ENCODE measurements around the gene KLHL29.

Gene KLHL29

GRCh38 chr2:23617167-23617810 is 232.3 kb downstream of the KLHL29 start:
- no peak for DNase-seq (ENCODE audit: low read depth)

GRCh38 chr2:23617811-23618215 is 232.8 kb downstream of the KLHL29 start:
- no peak for DNase-seq (ENCODE audit: low read depth)

- DNase-seq (ENCODE audit: low read depth), result no peak
Observed at GRCh38 chr2:23618265-23618664, 233.3 kb downstream of the KLHL29 start.

- no peak for DNase-seq (ENCODE audit: low read depth)
Observed at GRCh38 chr2:23618794-23619530, 234.0 kb downstream of the KLHL29 start.

DNA sequence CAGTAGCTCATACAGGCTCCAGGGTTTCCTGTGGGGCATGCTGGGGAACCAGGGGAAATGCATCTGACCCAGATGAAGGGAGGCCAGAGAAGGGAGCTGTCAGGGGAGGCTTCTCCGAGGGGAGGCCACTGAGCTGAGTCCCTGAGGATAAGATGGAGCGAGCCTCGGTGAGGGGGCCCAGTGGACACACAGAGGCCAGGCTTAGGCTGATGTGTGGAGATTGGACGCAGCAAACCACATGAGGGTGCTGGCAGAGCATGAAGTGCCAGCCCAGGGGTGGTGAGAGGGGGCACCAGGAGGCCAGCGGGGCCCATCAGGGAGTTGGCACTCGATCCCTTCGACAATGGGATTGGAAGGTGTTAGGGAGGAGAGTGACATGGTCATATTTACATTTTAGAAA is 235.0 kb downstream of the KLHL29 start:
- DNase-seq (ENCODE audit: low read depth), result no peak

DNA sequence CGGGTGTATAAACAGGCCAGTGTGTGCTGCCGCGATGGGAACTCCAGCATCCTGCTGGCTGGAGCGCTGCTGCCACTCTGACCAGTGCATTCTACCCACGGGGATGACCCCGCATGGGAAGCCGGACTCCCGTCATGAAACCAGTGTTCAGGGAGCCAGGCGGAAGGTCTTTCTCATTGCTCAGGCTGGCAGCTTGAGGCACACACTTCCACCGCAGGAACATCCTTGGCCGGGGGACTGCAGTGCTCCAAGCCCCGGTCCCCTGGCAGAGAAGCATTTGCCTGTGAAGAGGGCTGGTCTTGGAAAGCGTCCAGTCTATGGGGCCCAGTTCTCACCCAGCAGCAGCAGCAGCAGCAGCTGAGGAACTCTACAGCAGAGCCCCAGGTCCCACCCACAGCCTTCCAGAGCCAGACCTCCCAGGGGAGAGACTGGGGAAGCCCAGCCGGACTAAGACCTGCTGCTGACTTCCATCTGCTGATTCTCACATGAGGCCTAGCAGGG is 235.9 kb downstream of the KLHL29 start:
- DNase-seq (ENCODE audit: low read depth), result no peak

- DNase-seq (ENCODE audit: low read depth), result no peak
Observed at GRCh38 chr2:23621616-23622015, 236.6 kb downstream of the KLHL29 start.

DNA sequence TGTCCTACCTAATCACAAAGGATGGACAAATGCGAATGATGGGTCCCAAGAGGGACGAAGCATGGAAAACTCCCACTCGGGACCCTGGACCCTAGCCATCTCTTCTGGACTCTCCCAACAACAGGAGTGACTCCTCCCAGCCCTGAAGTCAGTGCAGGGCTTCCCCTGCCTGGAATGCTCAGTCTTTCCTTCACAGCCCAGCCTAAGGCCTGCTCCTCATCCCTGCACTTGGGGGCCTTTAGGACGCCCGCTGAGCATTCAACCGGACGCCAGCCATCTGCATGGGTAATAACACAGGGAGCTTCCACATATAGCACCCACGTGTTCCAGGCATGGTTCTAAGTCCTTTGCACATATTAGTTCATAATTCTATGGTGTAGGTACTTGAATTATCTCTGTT is 237.5 kb downstream of the KLHL29 start:
- DNase-seq (ENCODE audit: low read depth), result no peak

GRCh38 chr2:23622966-23623675 is 238.1 kb downstream of the KLHL29 start:
- DNase-seq (ENCODE audit: low read depth), result no peak

GRCh38 chr2:23624378-23624777 is 239.4 kb downstream of the KLHL29 start:
- DNase-seq (ENCODE audit: low read depth), result no peak

GRCh38 chr2:23624915-23625314 is 239.9 kb downstream of the KLHL29 start:
- no peak for DNase-seq (ENCODE audit: low read depth)

GRCh38 chr2:23625726-23626125 is 240.7 kb downstream of the KLHL29 start:
- DNase-seq (ENCODE audit: low read depth), result no peak

DNA sequence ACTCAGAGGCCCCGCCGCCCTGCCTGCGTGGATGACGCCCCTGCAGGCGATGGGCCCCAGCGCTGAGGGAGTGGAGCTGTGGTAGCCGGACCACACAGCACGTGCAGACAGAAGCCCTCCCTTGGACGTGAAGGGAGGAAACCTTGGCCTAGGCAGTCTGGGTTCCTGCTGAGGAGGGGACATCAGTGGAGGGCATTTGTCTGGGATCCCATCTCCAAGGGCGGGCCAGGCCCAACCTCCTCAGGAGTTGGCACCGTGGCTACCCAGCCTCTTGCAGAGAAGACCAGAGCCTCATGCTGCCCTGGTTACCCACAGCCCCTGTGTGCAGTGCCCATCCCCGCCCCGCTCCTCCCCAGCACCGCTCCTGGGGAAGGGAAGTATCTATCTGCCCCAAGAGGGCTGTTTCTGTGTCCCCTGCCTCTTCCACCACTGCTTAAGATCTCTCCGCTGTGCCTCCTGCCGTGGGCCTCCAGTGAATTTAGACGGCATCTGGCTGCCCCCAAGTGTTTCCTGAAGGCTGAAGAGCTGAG is 241.8 kb downstream of the KLHL29 start:
- no peak for DNase-seq (ENCODE audit: low read depth)

- DNase-seq (ENCODE audit: low read depth), result no peak
Observed at GRCh38 chr2:23627236-23628009, 242.4 kb downstream of the KLHL29 start.

DNA sequence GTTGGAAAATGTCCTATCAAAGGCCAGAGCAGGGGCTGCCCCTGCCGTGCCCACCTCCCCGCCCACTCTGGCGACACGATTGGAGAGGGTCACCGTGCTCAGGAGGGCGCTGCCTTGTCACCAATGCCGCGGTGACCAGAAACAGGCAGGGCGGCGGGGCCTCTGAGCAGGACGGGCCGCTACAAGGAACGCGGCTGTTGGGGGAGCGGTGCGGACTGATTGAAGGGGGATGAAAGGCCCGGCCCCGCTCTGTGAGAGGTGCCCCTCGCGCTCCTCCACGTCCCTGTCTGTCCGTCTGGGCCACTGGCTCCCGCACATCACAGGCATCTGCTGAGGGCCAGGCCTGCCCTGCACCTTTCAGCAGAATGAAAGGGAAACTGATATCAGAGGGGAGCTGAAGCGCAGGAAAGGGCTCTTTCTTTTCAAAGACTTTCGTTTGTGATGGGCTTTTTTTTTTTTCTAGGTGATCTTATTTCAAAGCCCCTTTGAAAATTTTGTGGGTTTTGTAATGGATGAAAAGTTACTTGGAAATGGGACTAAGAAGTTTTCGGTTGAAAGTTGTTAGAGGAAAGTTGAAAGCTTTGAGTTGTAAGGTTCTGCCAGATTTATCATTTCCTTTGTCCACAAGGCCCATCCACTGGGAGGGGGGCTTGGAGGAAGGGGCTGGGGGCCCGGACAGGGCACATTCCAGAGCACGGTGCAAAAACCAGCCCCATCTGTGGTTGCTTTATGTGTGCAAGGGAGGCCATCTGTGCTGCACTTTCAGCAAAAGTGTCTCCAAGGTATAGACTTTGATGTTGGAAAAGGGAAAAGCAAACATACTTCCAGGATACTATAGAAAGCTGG is 244.2 kb downstream of the KLHL29 start:
- DNase-seq (ENCODE audit: low read depth), result no peak

DNA sequence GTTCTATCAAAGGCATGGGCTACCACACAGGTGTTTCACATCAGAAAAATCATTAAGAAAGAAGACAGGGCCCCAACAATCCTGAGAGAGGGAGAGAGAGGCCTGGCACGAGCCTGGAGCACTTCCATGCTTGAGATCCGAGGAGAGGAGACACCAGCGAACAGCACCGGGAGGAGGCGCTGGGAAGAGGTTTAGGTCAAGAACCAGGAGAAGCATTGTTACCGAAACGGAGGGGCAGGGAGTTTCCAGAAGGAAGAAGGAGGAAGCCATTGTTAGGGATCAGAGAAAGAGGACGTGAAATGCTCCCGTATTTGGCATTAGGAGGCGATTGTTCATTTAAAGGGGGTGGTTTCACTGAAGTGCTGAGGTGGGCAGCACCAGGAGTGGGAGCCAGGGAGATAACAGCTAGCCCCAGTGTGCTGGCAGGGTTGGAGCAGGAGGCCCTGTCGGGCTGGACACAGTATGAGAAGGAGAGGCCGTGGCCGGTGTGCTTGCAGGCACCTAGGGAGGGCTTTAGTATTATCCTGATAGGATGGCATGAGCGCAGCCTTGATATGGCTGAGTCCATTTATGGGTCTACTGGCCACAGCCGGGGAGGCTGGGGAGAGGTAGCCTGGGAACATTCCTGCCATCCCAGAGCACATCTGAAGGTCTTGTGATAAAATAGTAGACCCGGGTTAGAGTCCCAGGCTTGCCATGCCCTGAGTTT is 244.9 kb downstream of the KLHL29 start:
- DNase-seq (ENCODE audit: low read depth), result no peak

- no peak for DNase-seq (ENCODE audit: low read depth)
Observed at GRCh38 chr2:23630961-23631360, 246.0 kb downstream of the KLHL29 start.

- no peak for DNase-seq (ENCODE audit: low read depth)
Observed at GRCh38 chr2:23631389-23631788, 246.4 kb downstream of the KLHL29 start.

GRCh38 chr2:23632386-23632785 is 247.4 kb downstream of the KLHL29 start:
- no peak for DNase-seq (ENCODE audit: low read depth)

DNA sequence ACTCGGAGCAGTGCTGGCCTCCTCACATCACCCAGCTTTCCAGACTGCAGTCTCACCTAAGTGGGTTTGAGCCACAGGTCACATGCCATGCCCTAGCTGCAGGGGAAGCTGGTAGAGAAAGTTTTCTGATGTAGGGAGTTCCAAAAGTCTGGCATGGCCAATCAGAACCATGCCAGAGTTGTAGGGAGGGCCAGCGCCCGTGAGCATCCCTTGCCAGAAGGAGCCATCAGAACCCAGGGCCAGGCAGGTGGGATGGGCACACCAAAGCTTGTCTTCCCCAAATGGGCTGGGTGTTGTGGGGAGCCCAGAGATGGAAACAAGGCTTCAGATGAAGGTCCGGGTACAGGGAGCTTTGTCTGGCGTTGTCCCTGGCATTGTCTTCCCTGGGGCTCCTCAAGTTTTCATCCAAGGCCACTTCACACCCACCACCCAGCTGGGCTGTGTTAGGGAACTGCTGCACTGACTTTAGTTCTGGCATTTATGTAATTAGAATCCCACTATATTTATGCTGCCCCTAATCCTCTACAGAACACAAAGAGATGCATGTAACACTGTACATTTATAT is 247.9 kb downstream of the KLHL29 start:
- DNase-seq (ENCODE audit: low read depth), result no peak

Data from stimulated activated CD8-positive, alpha-beta memory T cell treated with anti-CD3 and anti-CD28 coated beads, Interleukin-12 subunit alpha, Interleukin-12 subunit beta, amount 100 ng/mL, for 4 hours (primary cell).